H1 (cell line): Measurements from ENCODE around the gene TMEM106C.

ENCODE experiments used
- EZH2 ChIP-seq: fragments of 200-600 bp; sonication (generic); IDR thresholded peaks from 2 replicates; pipeline ENCODE4 v1.7.1; 2012; ENCODE audit warnings: low read depth, mild to moderate bottlenecking, moderate library complexity, low read length, inconsistent platforms; ENCODE audit not compliant: severe bottlenecking
- ZNF274 ChIP-seq: IDR thresholded peaks from 2 replicates; pipeline ENCODE4 v1.7.0; 2012; ENCODE audit warnings: low read length, borderline replicate concordance; ENCODE audit errors: extremely low read depth
- TF ChIP-seq, protein P1 (sequence below), 3 experiments: IDR thresholded peaks; 1 replicate in 2 of 3; 2 replicates in 1 of 3; pipeline versions ENCODE4 v1.5.1 to v1.6.1; 2011; ENCODE audit warnings: low read length in 3 of 3, mild to moderate bottlenecking in 3 of 3, inconsistent platforms in 2 of 3, low read depth in 1 of 3, moderate library complexity in 1 of 3; ENCODE audit not compliant: insufficient read depth in 1 of 3; ENCODE audit errors: control extremely low read depth in 1 of 3

DNA sequence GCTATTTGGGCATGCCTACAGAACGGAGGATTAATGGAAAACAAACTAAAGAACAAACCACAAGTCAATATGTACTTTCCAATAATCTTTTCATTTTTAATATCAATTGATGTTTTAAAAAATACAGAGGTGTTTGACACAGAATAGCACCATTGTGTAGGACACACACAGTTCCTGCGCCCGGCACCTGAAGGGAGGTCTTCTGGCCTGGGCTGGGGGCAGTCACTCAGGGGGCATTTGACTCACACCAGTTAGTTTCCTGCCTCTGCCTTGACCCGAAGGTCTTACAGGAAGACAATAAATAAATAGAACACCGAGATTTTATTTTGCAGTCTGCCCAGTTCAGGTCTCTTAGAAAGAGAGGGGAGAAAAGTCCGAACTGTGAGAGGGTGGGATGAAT, 9.5 kb downstream of the TMEM106C start:
- TF ChIP-seq, protein P1, sequence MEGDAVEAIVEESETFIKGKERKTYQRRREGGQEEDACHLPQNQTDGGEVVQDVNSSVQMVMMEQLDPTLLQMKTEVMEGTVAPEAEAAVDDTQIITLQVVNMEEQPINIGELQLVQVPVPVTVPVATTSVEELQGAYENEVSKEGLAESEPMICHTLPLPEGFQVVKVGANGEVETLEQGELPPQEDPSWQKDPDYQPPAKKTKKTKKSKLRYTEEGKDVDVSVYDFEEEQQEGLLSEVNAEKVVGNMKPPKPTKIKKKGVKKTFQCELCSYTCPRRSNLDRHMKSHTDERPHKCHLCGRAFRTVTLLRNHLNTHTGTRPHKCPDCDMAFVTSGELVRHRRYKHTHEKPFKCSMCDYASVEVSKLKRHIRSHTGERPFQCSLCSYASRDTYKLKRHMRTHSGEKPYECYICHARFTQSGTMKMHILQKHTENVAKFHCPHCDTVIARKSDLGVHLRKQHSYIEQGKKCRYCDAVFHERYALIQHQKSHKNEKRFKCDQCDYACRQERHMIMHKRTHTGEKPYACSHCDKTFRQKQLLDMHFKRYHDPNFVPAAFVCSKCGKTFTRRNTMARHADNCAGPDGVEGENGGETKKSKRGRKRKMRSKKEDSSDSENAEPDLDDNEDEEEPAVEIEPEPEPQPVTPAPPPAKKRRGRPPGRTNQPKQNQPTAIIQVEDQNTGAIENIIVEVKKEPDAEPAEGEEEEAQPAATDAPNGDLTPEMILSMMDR (IDR thresholded peaks at IDR 0.05; ENCODE audit: control extremely low read depth in 1 of 3, insufficient read depth in 1 of 3, low read depth in 1 of 3, low read length in 3 of 3) = no peak
- TF ChIP-seq ZNF274 (no peak), EZH2 (no peak)
